ENCODE data around the gene DYRK1A. TPM values are rescaled to one million over a fixed set of nuclear protein-coding genes. Genes with fewer than 3 reads are reported as not detected.
"Not testable (repeated sequence)": the region's sequence is repeated elsewhere in the genome, so short reads cannot be mapped to it uniquely, and the experiment has no call there.

Gene DYRK1A
- total RNA-seq: 100 to 1,000 TPM; 109 to 122 TPM

DNA sequence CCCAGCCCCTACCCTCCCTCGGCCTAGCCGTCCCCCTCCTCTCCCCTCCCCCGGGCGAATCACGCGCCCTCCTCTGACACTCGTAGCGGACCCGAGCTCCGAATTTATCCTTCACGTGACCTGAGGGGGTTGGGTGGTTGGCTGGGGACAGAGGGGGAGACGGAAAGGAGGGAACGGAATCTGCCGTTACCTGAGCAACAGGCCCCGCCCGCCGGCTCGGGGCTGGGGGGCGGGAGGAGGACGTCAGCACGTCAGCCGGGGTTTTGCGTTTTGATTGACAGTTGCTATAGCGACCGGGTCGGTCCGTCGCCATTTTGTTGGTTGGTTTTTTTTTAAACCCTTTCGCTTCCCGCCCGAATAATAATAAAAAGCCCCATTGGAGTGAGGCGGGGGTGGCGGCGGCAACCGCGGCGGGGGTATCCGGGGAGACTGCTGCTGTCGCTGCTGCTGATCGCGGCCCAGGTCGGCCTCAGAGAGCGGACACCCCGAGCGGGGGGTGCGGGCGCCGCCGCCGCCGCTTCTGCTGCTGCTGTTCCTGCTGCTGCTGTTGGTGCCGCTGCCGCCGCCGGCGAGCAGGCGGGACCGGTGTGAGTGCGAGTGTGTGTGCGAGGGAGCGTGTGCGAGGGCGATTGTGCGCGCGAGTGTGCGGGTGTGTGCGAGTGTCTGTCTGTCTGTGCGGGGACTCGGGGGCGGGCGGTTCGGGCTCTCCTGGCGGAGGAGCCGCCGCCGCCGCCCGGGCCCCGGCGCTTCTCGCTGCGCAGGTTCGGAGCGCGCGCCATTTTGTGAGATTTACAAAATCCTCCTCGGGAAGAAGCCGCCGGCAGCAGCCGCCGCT, at the start of gene DYRK1A:
Gene DYRK1A, plus strand, starts transcription at position 292 of the 835 bp plus-strand sequence. CDS start 53,602 bp downstream, outside the sequence.
- H3K27ac Mint-ChIP-seq: peak within 1 kb of the TSS; percentile 99
- no peaks in the 10 kb centered on the region for H3K27me3 Mint-ChIP-seq
- peaks cover 38% of the 10 kb centered on the region for H3K4me1 Mint-ChIP-seq
- peak; percentile 79 for ATAC-seq (ENCODE audit: low read depth)
- POLR2A ChIA-PET: interaction anchor here (0.6 to 3.2 kb wide), 15 partner anchors 11 to 200 kb away, joined by 3 to 61 read pairs (median 6); partner anchors contain the start of gene VPS26C
- H3K4me3 Mint-ChIP-seq: peak within 1 kb of the TSS; percentile 99
- no peaks in the 10 kb centered on the region for H3K9me3 Mint-ChIP-seq
- peaks cover 4% of the 10 kb centered on the region for H3K36me3 Mint-ChIP-seq
- peak; percentile 97 for DNase-seq

DNA sequence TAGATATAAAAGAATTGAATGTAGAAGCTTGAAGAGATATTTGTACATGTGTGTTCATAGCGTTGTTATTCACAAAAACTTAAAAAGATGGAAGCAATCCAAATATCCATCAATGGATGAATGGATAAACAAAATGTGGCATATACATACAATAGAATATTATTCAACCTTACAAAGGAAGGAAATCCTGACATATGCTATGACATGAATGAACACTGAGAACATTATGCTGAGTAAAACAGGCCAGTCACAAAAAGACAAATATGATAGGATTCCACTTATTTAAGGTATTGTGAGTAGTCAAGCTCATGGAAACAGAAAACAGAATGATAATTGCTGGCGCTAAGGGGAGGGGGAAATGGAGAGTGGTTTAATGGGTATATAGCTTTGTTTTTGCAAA, 47.0 kb upstream of the DYRK1A start:
- Mint-ChIP-seq H3K27ac (no peak overlapping the region), H3K4me3 (no peak overlapping the region)

DNA sequence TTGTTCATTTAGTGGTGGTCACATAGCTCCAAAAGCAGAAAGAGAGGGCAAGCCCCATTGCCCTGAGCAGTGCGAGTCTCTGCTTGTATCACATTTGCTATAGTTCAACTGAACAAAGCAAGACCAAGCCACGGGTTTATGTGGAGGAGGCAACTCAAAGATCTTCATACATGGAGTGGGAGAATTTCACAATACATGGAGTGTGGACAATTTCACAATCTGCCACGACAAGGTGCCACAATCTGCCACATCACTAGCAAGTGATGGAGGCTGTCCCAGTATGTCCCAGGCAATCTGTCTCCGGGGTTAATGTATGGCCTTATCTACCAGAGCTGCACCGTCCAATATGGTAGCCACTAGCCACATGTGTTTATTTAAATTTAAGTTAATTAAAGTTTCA, 44.5 kb upstream of the DYRK1A start:
- Mint-ChIP-seq H3K4me1 (no peaks in the 10 kb centered on the region), H3K4me3 (no peak overlapping the region), H3K27me3 (peaks cover 9% of the 10 kb centered on the region), H3K27ac (no peak overlapping the region), H3K36me3 (no peaks in the 10 kb centered on the region), H3K9me3 (peaks cover 6% of the 10 kb centered on the region)
- POLR2A ChIA-PET: no interaction called here
- no peak for ATAC-seq (ENCODE audit: low read depth)
- DNase-seq: no peak

More for the DNA sequence above, 47.0 kb upstream of the DYRK1A start:
- H3K36me3 Mint-ChIP-seq: no peaks in the 10 kb centered on the region
- POLR2A ChIA-PET: no interaction called here
- DNase-seq (no peak), ATAC-seq (ENCODE audit: low read depth) (no peak)
- H3K27me3 Mint-ChIP-seq: peaks cover 9% of the 10 kb centered on the region
- H3K9me3 Mint-ChIP-seq: peaks cover 9% of the 10 kb centered on the region
- H3K4me1 Mint-ChIP-seq: no peaks in the 10 kb centered on the region

DNA sequence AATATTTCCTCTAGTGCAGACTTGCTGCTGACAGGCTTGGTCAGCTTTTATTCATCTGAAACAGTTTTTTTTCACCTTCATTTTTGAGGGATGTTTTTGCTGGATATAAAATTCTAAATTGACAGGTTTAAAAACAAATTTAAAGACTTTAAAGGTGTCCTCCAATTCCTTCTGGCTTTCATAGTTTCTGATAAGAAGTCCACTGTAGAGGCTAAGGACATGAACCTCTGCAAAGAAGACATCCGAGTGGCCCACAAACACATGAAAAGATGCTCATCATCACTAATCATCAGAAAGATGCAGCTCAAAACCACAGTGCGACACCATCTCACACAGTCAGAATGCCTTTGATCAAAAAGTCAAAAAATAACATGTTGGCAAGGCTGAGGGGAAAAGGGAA, 42.0 kb upstream of the DYRK1A start:
- Mint-ChIP-seq H3K27me3 (peaks cover 7% of the 10 kb centered on the region), H3K36me3 (no peaks in the 10 kb centered on the region)

DNA sequence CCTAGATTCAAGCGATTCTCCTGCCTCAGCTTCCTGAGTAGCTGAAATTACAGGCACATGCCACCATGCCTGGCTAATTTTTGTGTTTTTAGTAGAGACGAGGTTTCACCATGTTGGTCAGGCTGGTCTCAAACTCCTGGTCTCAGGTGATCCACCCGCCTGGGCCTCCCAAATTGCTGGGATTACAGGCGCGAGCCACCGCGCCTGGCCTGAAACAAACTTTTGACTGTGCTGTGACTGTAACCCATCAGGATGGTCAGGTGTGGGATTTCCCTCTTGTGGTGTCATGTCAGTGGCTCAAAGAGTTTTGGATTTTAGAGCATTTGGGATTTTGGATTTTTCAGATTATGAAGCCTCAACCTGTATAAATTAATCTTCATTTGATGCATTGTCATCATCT, 38.4 kb upstream of the DYRK1A start:
- H3K4me3 Mint-ChIP-seq; H3K27me3 Mint-ChIP-seq; ATAC-seq (ENCODE audit: low read depth); POLR2A ChIA-PET; DNase-seq; H3K36me3 Mint-ChIP-seq; H3K9me3 Mint-ChIP-seq; H3K4me1 Mint-ChIP-seq; H3K27ac Mint-ChIP-seq: not testable (repeated sequence)

More for the DNA sequence above, 42.0 kb upstream of the DYRK1A start:
- Mint-ChIP-seq H3K4me1 (no peaks in the 10 kb centered on the region), H3K27ac (no peak overlapping the region), H3K9me3 (peaks cover 4% of the 10 kb centered on the region), H3K4me3 (no peak overlapping the region)
- POLR2A ChIA-PET: no interaction called here
- ATAC-seq (ENCODE audit: low read depth) (no peak), DNase-seq (no peak)

DNA sequence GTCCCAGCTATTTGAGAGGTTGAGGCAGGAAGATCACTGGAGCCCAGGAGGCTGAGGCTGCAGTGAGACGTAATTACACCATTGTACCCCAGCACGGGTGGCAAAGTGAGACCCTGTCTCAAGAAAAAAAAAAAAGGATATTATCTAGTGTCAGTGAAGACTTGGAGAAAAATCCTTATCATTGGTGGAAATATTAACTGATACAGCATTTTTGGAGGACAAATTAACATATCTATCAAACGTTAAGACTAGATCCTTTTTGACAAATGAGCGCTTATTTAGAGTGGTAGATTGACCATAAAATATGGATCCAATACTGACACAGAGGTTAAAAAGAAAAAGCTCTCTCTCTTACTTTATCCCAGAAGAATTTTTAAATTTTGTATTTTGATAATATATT, 35.2 kb upstream of the DYRK1A start:
- no peak overlapping the region for H3K4me3 Mint-ChIP-seq
- H3K27ac Mint-ChIP-seq: no peak overlapping the region
- ATAC-seq (ENCODE audit: low read depth): no peak
- no peaks in the 10 kb centered on the region for H3K27me3 Mint-ChIP-seq
- H3K4me1 Mint-ChIP-seq: no peaks in the 10 kb centered on the region
- no peaks in the 10 kb centered on the region for H3K36me3 Mint-ChIP-seq
- POLR2A ChIA-PET: no interaction called here
- no peak for DNase-seq
- H3K9me3 Mint-ChIP-seq: no peaks in the 10 kb centered on the region

DNA sequence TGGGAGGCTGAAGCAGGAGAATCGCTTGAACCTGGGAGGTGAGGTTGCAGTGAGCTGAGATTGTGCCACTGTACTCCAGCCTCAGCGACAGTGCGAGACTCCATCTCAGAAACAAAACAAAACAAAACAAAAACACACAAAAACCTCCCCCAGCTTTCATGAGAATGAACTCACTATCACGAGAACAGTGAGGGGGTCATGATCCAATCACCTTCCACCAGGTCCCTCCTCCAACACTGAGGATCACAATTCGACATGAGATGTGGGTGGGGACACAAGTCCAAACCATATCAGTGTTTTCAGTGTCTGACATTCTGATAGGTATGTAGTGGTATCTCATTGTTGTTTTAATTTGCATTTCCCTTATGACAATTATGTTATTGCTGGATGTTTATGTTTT, 31.5 kb upstream of the DYRK1A start:
- no peak overlapping the region for H3K4me3 Mint-ChIP-seq
- no peaks in the 10 kb centered on the region for H3K9me3 Mint-ChIP-seq
- H3K36me3 Mint-ChIP-seq: no peaks in the 10 kb centered on the region
- POLR2A ChIA-PET: no interaction called here
- ATAC-seq (ENCODE audit: low read depth): no peak
- H3K27me3 Mint-ChIP-seq: no peaks in the 10 kb centered on the region
- H3K27ac Mint-ChIP-seq: no peak overlapping the region
- DNase-seq: no peak
- no peaks in the 10 kb centered on the region for H3K4me1 Mint-ChIP-seq

DNA sequence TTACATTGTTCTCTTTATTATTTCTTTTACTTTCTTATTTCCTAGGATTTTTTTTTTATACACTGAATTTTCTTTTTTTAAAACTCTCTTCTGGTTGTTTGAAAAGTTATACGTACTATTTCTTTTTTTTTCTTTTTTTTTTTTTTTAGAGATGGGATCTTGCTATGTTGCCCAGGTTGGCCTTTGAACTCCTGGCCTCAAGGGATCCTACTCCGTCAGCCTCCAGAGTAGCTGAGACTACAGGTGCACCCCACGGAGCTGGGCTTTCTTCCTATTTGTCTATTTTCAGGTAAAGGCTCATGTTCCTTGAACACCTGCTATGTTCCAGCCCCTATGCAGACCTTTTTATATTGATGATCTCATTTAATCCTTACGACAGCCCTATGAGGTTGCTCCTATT, 29.4 kb upstream of the DYRK1A start:
- Mint-ChIP-seq H3K9me3 (peaks cover 5% of the 10 kb centered on the region), H3K27ac (no peak overlapping the region), H3K4me1 (peaks cover 1% of the 10 kb centered on the region), H3K36me3 (peaks cover under 1% of the 10 kb centered on the region), H3K27me3 (no peaks in the 10 kb centered on the region), H3K4me3 (no peak overlapping the region)
- ATAC-seq (ENCODE audit: low read depth): no peak
- POLR2A ChIA-PET: no interaction called here
- no peak for DNase-seq

DNA sequence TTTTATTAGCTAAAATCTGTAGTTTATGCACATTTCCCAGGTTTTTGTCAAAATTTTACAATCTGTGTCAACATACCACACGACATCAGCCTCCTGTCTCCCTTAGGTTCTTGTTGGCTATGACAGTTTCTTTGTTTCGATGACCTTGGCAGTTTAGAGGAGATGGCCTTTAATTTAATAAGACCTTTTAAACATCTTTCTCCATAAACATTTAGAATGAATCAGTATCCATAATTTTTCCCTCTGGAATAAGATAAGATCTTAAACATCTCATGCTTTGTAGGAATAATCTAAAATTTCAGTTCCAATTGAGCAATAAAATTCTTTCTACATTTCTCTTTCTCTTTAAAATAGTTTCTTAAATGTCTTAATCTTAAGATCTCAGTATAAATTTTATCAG, 28.7 kb upstream of the DYRK1A start:
- POLR2A ChIA-PET: no interaction called here
- Mint-ChIP-seq H3K4me3 (no peak overlapping the region), H3K27me3 (no peaks in the 10 kb centered on the region), H3K4me1 (peaks cover 2% of the 10 kb centered on the region), H3K36me3 (peaks cover 3% of the 10 kb centered on the region), H3K9me3 (peaks cover 8% of the 10 kb centered on the region), H3K27ac (no peak overlapping the region)
- ATAC-seq (ENCODE audit: low read depth): no peak
- no peak for DNase-seq

DNA sequence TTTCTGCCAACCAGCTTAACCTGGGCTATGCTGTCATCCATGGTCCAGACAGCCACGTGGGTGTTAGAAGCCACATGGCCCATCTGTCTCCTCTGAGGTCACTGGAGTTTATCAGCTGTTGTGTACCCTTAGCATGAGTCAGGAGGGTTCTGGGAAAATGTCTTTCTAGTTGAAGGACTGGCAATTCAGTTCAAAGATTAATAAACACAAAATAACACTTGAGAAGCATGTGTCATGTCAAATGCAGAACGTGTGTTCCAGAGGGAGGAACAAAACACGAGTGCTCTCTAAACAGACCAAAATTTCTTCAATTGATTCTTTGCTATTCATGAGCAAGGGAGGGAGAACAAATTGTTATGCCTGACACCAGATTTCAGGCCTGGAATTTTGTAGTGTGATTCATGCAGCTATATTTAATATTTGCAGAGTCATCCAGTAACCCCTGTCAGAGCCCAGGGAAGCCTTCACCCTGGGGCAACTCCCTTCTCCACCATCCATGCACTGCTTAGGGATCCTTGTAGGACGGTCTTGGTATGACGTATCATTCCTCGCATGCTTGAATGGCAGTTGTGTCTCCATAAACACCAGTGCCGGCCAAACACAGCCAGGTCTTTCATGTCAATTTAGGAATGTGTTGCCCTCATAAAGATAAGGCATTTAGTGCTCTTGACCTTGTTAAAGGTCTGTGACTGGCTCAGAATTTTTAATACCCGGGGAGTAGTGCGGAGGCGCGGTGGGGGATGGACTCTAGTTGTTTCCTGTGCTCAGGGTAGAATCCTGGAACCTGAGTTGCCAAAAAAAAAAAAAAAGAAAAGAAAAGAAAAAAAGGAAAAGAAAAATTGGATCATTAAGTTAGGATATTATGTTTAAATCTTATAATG, 27.7 kb upstream of the DYRK1A start:
- H3K4me3 Mint-ChIP-seq: no peak overlapping the region
- H3K27me3 Mint-ChIP-seq: no peaks in the 10 kb centered on the region
- POLR2A ChIA-PET: no interaction called here
- H3K9me3 Mint-ChIP-seq: peaks cover 8% of the 10 kb centered on the region
- DNase-seq (no peak), ATAC-seq (ENCODE audit: low read depth) (no peak)
- peaks cover 2% of the 10 kb centered on the region for H3K4me1 Mint-ChIP-seq
- H3K36me3 Mint-ChIP-seq: peaks cover 3% of the 10 kb centered on the region
- no peak overlapping the region for H3K27ac Mint-ChIP-seq

DNA sequence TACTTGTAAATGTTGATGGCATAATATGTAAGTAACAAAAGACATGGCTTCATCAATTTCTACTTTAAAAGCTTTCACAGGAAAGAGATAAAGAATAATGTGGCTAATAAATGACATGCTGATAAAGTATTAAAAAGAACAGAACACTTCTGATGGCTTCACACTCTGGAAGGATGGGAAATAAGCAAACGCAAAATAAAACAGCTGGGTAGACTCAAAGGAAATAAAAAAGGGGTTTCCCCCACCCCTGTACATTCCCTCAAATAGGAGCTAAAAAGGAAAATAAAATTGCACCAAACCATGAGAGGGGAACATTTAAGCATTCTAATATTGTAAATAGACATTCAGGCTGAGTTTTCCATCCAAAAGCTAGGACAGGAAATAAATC, 27.0 kb upstream of the DYRK1A start:
- no peak overlapping the region for H3K27ac Mint-ChIP-seq
- POLR2A ChIA-PET: no interaction called here
- peaks cover 12% of the 10 kb centered on the region for H3K9me3 Mint-ChIP-seq
- no peak overlapping the region for H3K4me3 Mint-ChIP-seq
- ATAC-seq (ENCODE audit: low read depth) (no peak), DNase-seq (no peak)
- peaks cover 3% of the 10 kb centered on the region for H3K36me3 Mint-ChIP-seq
- peaks cover 2% of the 10 kb centered on the region for H3K4me1 Mint-ChIP-seq
- H3K27me3 Mint-ChIP-seq: no peaks in the 10 kb centered on the region

DNA sequence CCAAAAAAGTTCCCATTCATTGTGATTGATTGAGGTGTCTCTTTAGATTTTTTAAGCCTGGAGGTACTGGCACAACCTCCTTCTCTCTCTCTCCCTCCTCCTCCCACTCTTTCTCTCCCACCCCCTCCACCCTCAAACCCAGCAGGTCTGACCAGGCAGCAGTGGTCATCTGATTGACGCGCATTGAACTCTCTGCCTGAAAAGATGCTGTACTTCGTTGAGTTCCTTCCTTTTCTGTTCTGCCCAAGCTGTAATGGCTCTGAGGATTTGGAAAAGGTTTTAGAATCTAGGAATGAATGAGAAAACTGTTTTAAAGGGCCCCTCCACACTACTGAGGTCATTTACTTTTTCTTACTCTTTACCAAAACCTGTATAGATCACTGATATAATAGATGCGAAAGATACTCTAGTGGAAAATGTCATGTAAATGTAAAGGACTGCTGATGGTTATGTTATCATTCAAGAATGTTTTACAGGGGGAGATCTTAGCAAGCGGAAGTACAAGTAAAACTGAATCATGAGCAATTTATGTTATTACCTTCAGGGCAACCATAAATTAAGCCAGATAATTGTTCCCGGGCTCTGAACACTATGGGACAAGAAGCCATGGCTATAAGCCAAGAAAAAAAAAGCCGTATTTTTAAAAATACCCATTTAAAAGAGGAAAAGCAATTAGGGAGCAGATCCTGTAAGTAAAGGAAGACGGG, 25.2 kb upstream of the DYRK1A start:
- POLR2A ChIA-PET: interaction anchor here (0.6 kb wide), 1 partner anchor 45 kb away, joined by 4 read pairs; no protein-coding TSS in a partner anchor
- H3K36me3 Mint-ChIP-seq: peaks cover 3% of the 10 kb centered on the region
- peaks cover 2% of the 10 kb centered on the region for H3K4me1 Mint-ChIP-seq
- H3K9me3 Mint-ChIP-seq: peaks cover 15% of the 10 kb centered on the region
- no peak for ATAC-seq (ENCODE audit: low read depth)
- H3K27me3 Mint-ChIP-seq: peaks cover 3% of the 10 kb centered on the region
- no peak overlapping the region for H3K27ac Mint-ChIP-seq
- no peak for DNase-seq
- no peak overlapping the region for H3K4me3 Mint-ChIP-seq

DNA sequence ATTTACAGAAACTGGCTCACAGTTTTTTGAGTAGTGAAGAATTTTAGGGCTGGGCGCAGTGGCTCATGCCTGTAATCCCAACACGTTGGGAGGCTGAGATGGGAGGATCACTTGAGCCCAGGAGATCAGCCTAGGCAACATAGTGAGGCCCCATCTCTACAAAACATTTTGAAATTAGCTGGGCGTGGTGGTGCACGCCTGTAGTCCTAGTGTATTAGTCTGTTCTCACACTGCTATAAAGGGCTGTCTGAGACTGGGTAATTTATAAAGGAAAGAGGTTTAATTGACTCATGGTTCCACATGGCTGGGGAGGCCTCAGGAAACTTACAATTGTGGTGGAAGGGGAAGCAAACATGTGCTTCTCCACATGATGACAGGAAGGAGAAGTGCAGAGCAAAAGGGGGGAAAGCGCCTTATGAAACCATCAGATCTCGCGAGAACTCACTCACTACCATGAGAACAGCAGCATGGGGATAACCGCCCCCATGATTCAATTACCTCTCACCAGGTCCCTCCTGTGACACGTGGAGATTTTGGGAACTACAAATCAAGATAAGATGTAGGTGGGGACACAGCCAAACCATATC, 24.4 kb upstream of the DYRK1A start:
- POLR2A ChIA-PET: interaction anchor here (0.6 kb wide), 1 partner anchor 46 kb away, joined by 4 read pairs; no protein-coding TSS in a partner anchor
- DNase-seq: no peak
- Mint-ChIP-seq H3K36me3 (peaks cover 3% of the 10 kb centered on the region), H3K9me3 (peaks cover 18% of the 10 kb centered on the region), H3K27me3 (peaks cover 3% of the 10 kb centered on the region), H3K4me1 (peaks cover 2% of the 10 kb centered on the region), H3K27ac (no peak overlapping the region), H3K4me3 (no peak overlapping the region)
- no peak for ATAC-seq (ENCODE audit: low read depth)
